MCF 10A (cell line): Measurements from ENCODE around the gene PAX3. TPM values are rescaled to one million over a fixed set of nuclear protein-coding genes. Genes with fewer than 3 reads are reported as not detected.

ENCODE experiments used
- BruUV-seq: library from RNA; stranded (reverse); fragments of 400-500 nt; replicated peaks from 2 replicates; lab custom pipeline; 2021; lab: Mats Ljungman, UMichigan
- CTCF ChIA-PET: fragments of 300-600 bp; sonication (Branson Sonifier 250); formaldehyde crosslinking; extraction: SDS; loops from one replicate; lab custom pipeline; 2021; ENCODE audit warnings: antibody characterized with exemption, inconsistent platforms; lab: Yijun Ruan, JAX
- POLR2A ChIA-PET: fragments of 300-600, 350-650 bp; sonication (Branson Sonifier 250); formaldehyde crosslinking; extraction: SDS; loops from one replicate; lab custom pipeline; 2020; ENCODE audit warnings: antibody characterized with exemption, inconsistent platforms; lab: Yijun Ruan, JAX
- DNase-seq: peaks from one replicate; pipeline ENCODE4 v3.0.0-alpha.2; 2018; ENCODE audit not compliant: unreplicated experiment
- H3K27ac Mint-ChIP-seq: one replicate; pipeline ENCODE4 v1.8.0; 2022; ENCODE audit warnings: mild to moderate bottlenecking, low read depth, mixed read lengths; ENCODE audit not compliant: unreplicated experiment
- H3K27me3 Mint-ChIP-seq: one replicate; pipeline ENCODE4 v1.8.0; 2022; ENCODE audit warnings: mixed read lengths; ENCODE audit not compliant: insufficient read depth, unreplicated experiment
- H3K36me3 Mint-ChIP-seq: one replicate; pipeline ENCODE4 v1.8.0; 2022; ENCODE audit warnings: mild to moderate bottlenecking, moderate library complexity, mixed read lengths; ENCODE audit not compliant: insufficient read depth, unreplicated experiment
- H3K4me1 Mint-ChIP-seq: one replicate; pipeline ENCODE4 v1.8.0; 2022; ENCODE audit warnings: mixed read lengths; ENCODE audit not compliant: insufficient read depth, unreplicated experiment
- H3K4me3 Mint-ChIP-seq: one replicate; pipeline ENCODE4 v1.8.0; 2022; ENCODE audit warnings: mild to moderate bottlenecking, moderate library complexity, mixed read lengths; ENCODE audit not compliant: unreplicated experiment
- H3K9me3 Mint-ChIP-seq: one replicate; pipeline ENCODE4 v1.8.0; 2022; ENCODE audit warnings: mixed read lengths; ENCODE audit not compliant: unreplicated experiment
- CTCF ChIP-seq: fragments of 200-600 bp; IDR thresholded peaks from one replicate; pipeline ENCODE4 v1.8.0; 2022; ENCODE audit warnings: antibody characterized with exemption, mild to moderate bottlenecking; ENCODE audit not compliant: unreplicated experiment
- intact Hi-C: fragments of 100-400 bp; cut with micrococcal nuclease; formaldehyde crosslinking; loops from 2 replicates; pipeline ENCODE4 v1.14.1; 2022
- total RNA-seq: library from RNA; stranded (reverse); gene quantifications from 2 replicates; pipeline ENCODE4 v1.2.3, GENCODE V29; 2022

The PAX3 gene
- total RNA-seq, 1 experiment from 2014 or later = not detected

DNA sequence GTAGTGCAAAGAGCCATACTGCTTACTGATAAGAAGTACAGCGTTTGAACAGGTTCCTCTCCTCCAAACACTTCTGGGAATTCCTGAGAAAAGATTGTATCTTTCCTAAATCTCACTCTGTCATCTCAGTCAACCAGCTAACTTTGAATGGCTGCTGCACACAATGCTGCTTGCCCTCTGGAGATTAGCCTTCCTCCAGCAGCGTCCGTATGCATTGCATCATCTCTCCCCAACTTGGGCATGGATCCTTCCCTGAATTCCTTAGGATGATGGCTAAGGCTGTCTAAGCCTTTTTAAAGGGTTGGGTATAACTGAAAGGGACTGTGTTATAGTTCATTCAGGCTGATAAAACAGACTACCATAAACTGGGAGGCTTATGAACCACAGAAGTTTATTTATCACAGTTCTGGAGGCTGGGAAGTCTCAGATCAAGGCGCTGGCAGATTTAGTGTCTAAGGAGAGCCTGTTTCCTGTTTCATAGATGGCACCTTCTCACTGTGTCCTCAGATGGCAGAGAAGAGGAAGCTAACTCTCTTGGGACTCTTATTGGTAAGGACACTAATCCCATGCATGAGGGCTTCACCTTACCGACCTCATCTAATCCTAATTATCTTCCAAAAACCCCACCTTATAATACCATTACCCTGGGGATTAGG, 105.3 kb downstream of the PAX3 start:
- no peaks in the 10 kb centered on the region for H3K36me3 Mint-ChIP-seq
- peaks cover 98% of the 10 kb centered on the region for H3K27me3 Mint-ChIP-seq
- intact Hi-C loops = no loop called here
- no peak for TF ChIP-seq CTCF
- no peak overlapping the region for H3K27ac Mint-ChIP-seq
- POLR2A ChIA-PET = interaction anchor here (0.6 to 1.0 kb wide), 2 partner anchors 47 to 140 kb away, joined by 3 read pairs; no protein-coding TSS in a partner anchor
- DNase-seq = peak; percentile 8
- H3K9me3 Mint-ChIP-seq = no peaks in the 10 kb centered on the region
- no peak overlapping the region for H3K4me3 Mint-ChIP-seq
- BruUV-seq = no TSS peak
- no peaks in the 10 kb centered on the region for H3K4me1 Mint-ChIP-seq
- CTCF ChIA-PET = interaction anchor here (0.6 kb wide), 1 partner anchor 37 kb away, joined by 3 read pairs; no protein-coding TSS in a partner anchor

- POLR2A ChIA-PET = no interaction called here
- H3K27me3 Mint-ChIP-seq = peaks cover 76% of the 10 kb centered on the region
- no peaks in the 10 kb centered on the region for H3K9me3 Mint-ChIP-seq
- no peak for TF ChIP-seq CTCF
- H3K4me1 Mint-ChIP-seq = no peaks in the 10 kb centered on the region
- H3K4me3 Mint-ChIP-seq = no peak overlapping the region
- no peaks in the 10 kb centered on the region for H3K36me3 Mint-ChIP-seq
- CTCF ChIA-PET = no interaction called here
- intact Hi-C loops = no loop called here
- no TSS peak for BruUV-seq
- no peak for DNase-seq
- H3K27ac Mint-ChIP-seq = no peak overlapping the region
Measured at GRCh38 chr2:222180619-222181018, 118.2 kb downstream of the PAX3 start.

DNA sequence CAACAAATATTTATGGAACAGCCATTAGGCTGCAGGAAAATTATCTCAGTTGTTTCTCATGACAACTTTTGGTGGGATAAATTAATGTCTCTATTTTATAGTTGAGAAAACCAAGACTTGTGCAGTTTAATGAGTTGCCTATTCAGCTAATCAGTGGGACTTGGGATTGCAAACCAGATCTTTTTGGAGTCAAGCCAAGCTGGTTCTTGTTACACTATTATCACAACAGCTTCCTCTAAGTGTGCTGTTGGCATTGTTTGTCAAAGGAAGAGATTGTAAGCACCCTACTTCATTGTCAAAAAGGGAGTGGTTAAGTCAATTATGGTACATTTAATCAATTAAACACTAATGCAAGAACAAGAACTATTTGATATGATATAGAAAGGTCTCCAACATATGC, 119.2 kb downstream of the PAX3 start:
- no peaks in the 10 kb centered on the region for H3K36me3 Mint-ChIP-seq
- H3K4me1 Mint-ChIP-seq = no peaks in the 10 kb centered on the region
- H3K4me3 Mint-ChIP-seq = no peak overlapping the region
- H3K27ac Mint-ChIP-seq = no peak overlapping the region
- no peaks in the 10 kb centered on the region for H3K9me3 Mint-ChIP-seq
- POLR2A ChIA-PET = no interaction called here
- intact Hi-C loops = no loop called here
- CTCF ChIA-PET = no interaction called here
- H3K27me3 Mint-ChIP-seq = peaks cover 77% of the 10 kb centered on the region
- no peak for DNase-seq
- no TSS peak for BruUV-seq
- TF ChIP-seq CTCF = no peak

DNA sequence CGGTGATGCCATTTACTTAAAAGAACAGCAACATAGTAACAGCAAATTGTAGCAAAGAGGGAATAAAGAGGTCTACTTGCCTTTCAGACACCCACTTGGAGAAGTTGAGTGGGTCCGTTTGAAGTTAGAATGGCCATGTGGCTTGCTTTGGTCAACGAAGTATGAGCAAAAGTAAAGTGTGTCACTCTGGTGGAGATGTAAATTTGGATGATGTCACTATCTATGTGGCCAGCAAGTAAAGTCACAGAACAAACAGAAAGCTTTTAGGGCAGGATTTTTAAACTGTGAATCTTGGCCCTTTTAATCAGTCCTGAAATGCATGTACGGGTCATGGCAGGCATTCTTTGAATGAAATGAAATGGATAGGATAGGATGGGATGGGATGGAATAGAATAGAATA, 120.3 kb downstream of the PAX3 start:
- no peak overlapping the region for H3K4me3 Mint-ChIP-seq
- no peaks in the 10 kb centered on the region for H3K36me3 Mint-ChIP-seq
- no peaks in the 10 kb centered on the region for H3K4me1 Mint-ChIP-seq
- CTCF ChIA-PET = no interaction called here
- peaks cover 77% of the 10 kb centered on the region for H3K27me3 Mint-ChIP-seq
- H3K9me3 Mint-ChIP-seq = no peaks in the 10 kb centered on the region
- BruUV-seq = no TSS peak
- DNase-seq = no peak
- no peak overlapping the region for H3K27ac Mint-ChIP-seq
- intact Hi-C loops = no loop called here
- no peak for TF ChIP-seq CTCF
- POLR2A ChIA-PET = no interaction called here
